Epidermal melanocyte (primary cell): ENCODE measurements around the gene NR2F1-AS1.

ENCODE experiments used
- DNase-seq: peaks from one replicate; pipeline ENCODE4 v3.0.0; 2011; ENCODE audit warnings: low spot score; ENCODE audit not compliant: insufficient read length

NR2F1-AS1 gene

GRCh38 chr5:93385655-93386054, 195.4 kb downstream of the NR2F1-AS1 start:
- no peak for DNase-seq

- no peak for DNase-seq
These were observed 196.0 kb downstream of the NR2F1-AS1 start for GRCh38 chr5:93384995-93385394.

GRCh38 chr5:93384026-93384425, 197.0 kb downstream of the NR2F1-AS1 start:
- no peak for DNase-seq

GRCh38 chr5:93382188-93382825, 198.7 kb downstream of the NR2F1-AS1 start:
- no peak for DNase-seq

GRCh38 chr5:93381057-93381456, 200.0 kb downstream of the NR2F1-AS1 start:
- no peak for DNase-seq

- no peak for DNase-seq
These were observed 202.9 kb downstream of the NR2F1-AS1 start for GRCh38 chr5:93378073-93378472.

- DNase-seq, result no peak
These were observed 209.1 kb downstream of the NR2F1-AS1 start for GRCh38 chr5:93371893-93372292.

- no peak for DNase-seq
These were observed 216.6 kb downstream of the NR2F1-AS1 start for GRCh38 chr5:93364378-93364777.

GRCh38 chr5:93360436-93361088, 220.5 kb downstream of the NR2F1-AS1 start:
- DNase-seq, result no peak

- DNase-seq, result no peak
These were observed 221.1 kb downstream of the NR2F1-AS1 start for GRCh38 chr5:93359960-93360305.
